Karpas-422 (cell line): ENCODE results near the gene MTARC2. TPM values are rescaled to one million over a fixed set of nuclear protein-coding genes. Genes with fewer than 3 reads are reported as not detected.

Experiments
- DNase-seq: peaks from one replicate; pipeline ENCODE4 v3.0.0-alpha.2; 2015
- H2AFZ ChIP-seq: fragments of 200-600 bp; sonication (generic); 2 replicates; pipeline ENCODE4 v1.6.1; 2014; ENCODE audit warnings: antibody characterized with exemption, low read length, mixed read lengths
- H3K27ac ChIP-seq: fragments of 200-600 bp; sonication (generic); 2 replicates; pipeline ENCODE4 v1.5.1; 2014; ENCODE audit warnings: mild to moderate bottlenecking, low read length, moderate library complexity
- H3K27me3 ChIP-seq: fragments of 200-600 bp; sonication (generic); 2 replicates; pipeline ENCODE4 v1.6.1; 2014; ENCODE audit warnings: low read length, mixed read lengths
- H3K36me3 ChIP-seq: fragments of 200-600 bp; sonication (generic); 2 replicates; pipeline ENCODE4 v1.6.1; 2014; ENCODE audit warnings: low read length, mixed read lengths; ENCODE audit not compliant: insufficient read depth
- H3K4me1 ChIP-seq: fragments of 200-600 bp; sonication (generic); 2 replicates; pipeline ENCODE4 v1.6.1; 2014; ENCODE audit warnings: mild to moderate bottlenecking, low read length, mixed read lengths
- H3K4me2 ChIP-seq: fragments of 200-600 bp; sonication (generic); 2 replicates; pipeline ENCODE4 v1.6.1; 2014; ENCODE audit warnings: low read length, low read depth, mild to moderate bottlenecking; ENCODE audit not compliant: poor library complexity, severe bottlenecking
- H3K4me3 ChIP-seq: fragments of 200-600 bp; sonication (generic); 2 replicates; pipeline ENCODE4 v1.5.1; 2014; ENCODE audit warnings: mild to moderate bottlenecking, antibody characterized with exemption, low read length, mixed read lengths
- H3K79me2 ChIP-seq: fragments of 200-600 bp; sonication (generic); 2 replicates; pipeline ENCODE4 v1.6.1; 2014; ENCODE audit warnings: mild to moderate bottlenecking, low read length, mixed read lengths
- H3K9ac ChIP-seq: fragments of 200-600 bp; sonication (generic); 2 replicates; pipeline ENCODE4 v1.6.0; 2014; ENCODE audit warnings: low read length
- H3K9me2 ChIP-seq: fragments of 200-600 bp; sonication (generic), shearing (Covaris generic); replicated peaks from 2 replicates; pipeline ENCODE4 v1.6.0; 2014; ENCODE audit warnings: mild to moderate bottlenecking, low read length, moderate library complexity; ENCODE audit not compliant: insufficient read depth
- H3K9me3 ChIP-seq: fragments of 300-700, 200-600 bp; sonication (generic); 2 replicates; pipeline ENCODE4 v1.6.1; 2014; ENCODE audit warnings: low read length, mixed read lengths
- H4K20me1 ChIP-seq: fragments of 200-600 bp; sonication (generic); 2 replicates; pipeline ENCODE4 v1.6.1; 2014; ENCODE audit warnings: mild to moderate bottlenecking, antibody characterized with exemption, low read length, low read depth; ENCODE audit not compliant: insufficient read depth
- total RNA-seq: library from RNA; depleted of rRNA; stranded (reverse); fragments of >200 nt; shearing (Covaris generic); gene quantifications from 2 replicates; pipeline ENCODE4 v1.2.3, GENCODE V29; 2014; ENCODE audit warnings: low replicate concordance

Gene MTARC2
- total RNA-seq, 1 experiment from 2014 or later = 0.48 TPM

DNA sequence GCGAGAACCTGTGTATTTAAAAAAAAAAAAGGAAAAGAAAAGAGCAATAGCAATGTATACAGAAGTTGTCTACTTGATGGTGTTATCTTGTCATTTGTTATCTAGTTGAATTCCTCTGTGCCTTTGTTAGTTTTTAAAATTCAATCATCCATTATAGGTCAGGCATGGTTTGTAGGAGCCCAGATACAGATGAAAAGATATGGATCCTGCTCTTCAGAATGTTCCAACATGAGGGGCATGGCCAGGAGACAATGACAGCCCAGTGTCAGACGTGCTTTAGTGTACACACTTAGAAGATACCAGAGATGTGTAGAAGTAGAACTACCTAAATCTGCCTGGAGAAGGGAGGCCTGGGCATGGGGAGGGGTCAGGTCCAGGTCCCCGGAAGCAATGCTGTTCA is 16.6 kb downstream of the MTARC2 start:
- no peaks in the 10 kb centered on the region for H3K79me2 ChIP-seq
- H3K36me3 ChIP-seq = no peaks in the 10 kb centered on the region
- no peaks in the 10 kb centered on the region for H3K27me3 ChIP-seq
- no peak overlapping the region for H2AFZ ChIP-seq
- no peaks in the 10 kb centered on the region for H3K9me2 ChIP-seq
- no peak overlapping the region for H3K4me2 ChIP-seq
- H3K4me3 ChIP-seq = no peak overlapping the region
- H3K27ac ChIP-seq = no peak overlapping the region
- H4K20me1 ChIP-seq = no peaks in the 10 kb centered on the region
- H3K4me1 ChIP-seq = peaks cover 7% of the 10 kb centered on the region
- no peaks in the 10 kb centered on the region for H3K9me3 ChIP-seq
- no peak overlapping the region for H3K9ac ChIP-seq
- no peak for DNase-seq

DNA sequence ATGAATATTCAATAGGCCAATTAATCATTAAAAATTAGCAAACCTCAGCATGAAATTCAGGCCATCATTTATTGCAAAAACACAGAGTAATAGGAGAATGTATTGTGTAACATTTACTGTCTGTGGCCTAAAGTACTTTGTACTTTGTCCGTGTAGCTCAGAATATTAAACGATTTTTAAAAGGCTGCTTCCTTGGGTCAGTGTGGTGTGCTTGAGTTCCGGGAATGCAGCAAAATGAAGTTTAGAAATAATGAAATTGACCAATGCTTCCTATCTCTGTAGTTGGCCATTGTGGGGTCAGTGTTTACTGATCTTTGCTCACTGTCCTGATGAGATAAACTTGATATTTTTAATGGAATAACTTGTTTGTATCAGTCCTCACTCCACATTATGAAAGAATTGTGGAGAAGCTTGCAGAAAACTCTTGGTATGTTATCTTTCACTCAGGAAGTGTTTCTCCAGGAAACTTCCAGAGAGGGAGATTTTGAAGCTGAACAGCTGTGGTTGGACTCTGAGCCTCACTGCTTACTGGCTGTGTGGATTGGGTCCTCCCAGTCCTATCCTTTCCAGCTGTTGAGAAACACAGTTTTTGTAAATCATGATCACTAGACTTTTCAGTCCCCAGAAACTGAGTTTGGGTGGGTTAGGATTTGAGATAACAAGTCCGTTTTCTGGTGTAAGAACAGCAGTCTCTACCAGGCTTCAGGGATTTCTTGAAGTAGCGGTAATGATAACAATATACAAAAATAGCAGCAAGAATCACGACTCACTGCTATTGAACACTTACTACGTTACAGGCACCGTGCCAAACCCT is 19.4 kb downstream of the MTARC2 start:
- no peak for DNase-seq
- H4K20me1 ChIP-seq = no peaks in the 10 kb centered on the region
- no peak overlapping the region for H3K4me2 ChIP-seq
- H3K9me2 ChIP-seq = no peaks in the 10 kb centered on the region
- peaks cover 17% of the 10 kb centered on the region for H3K4me1 ChIP-seq
- H3K9me3 ChIP-seq = no peaks in the 10 kb centered on the region
- H3K27me3 ChIP-seq = no peaks in the 10 kb centered on the region; the same call in 1 of the 2 replicates
- H3K9ac ChIP-seq = no peak overlapping the region
- H3K79me2 ChIP-seq = no peaks in the 10 kb centered on the region
- H2AFZ ChIP-seq = no peak overlapping the region
- H3K4me3 ChIP-seq = no peak overlapping the region
- H3K27ac ChIP-seq = no peak overlapping the region
- H3K36me3 ChIP-seq = no peaks in the 10 kb centered on the region

GRCh38 chr1:220768126-220768601 is 20.0 kb downstream of the MTARC2 start:
- no peak for DNase-seq
- Histone ChIP-seq H2AFZ (no peak overlapping the region), H3K4me3 (no peak overlapping the region), H3K9ac (no peak overlapping the region), H3K4me2 (no peak overlapping the region), H3K4me1 (peaks cover 17% of the 10 kb centered on the region), H3K9me2 (no peaks in the 10 kb centered on the region), H3K79me2 (no peaks in the 10 kb centered on the region), H3K27me3 (no peaks in the 10 kb centered on the region; the same call in 1 of the 2 replicates), H4K20me1 (no peaks in the 10 kb centered on the region), H3K36me3 (no peaks in the 10 kb centered on the region), H3K9me3 (no peaks in the 10 kb centered on the region), H3K27ac (no peak overlapping the region)

- no peak overlapping the region for H3K27ac ChIP-seq
- no peaks in the 10 kb centered on the region for H3K9me2 ChIP-seq
- no peaks in the 10 kb centered on the region; the same call in 1 of the 2 replicates for H3K27me3 ChIP-seq
- no peak overlapping the region; the same call in 1 of the 2 replicates for H3K4me3 ChIP-seq
- peak overlapping the region; percentile 34; the same call in 1 of the 2 replicates for H3K9ac ChIP-seq
- H3K79me2 ChIP-seq = no peaks in the 10 kb centered on the region
- peak overlapping the region; percentile 78; the same call in 1 of the 2 replicates for H2AFZ ChIP-seq
- peaks cover 17% of the 10 kb centered on the region for H3K4me1 ChIP-seq
- DNase-seq = no peak
- no peaks in the 10 kb centered on the region for H3K36me3 ChIP-seq
- no peaks in the 10 kb centered on the region for H4K20me1 ChIP-seq
- peak overlapping the region; percentile 75 for H3K4me2 ChIP-seq
- H3K9me3 ChIP-seq = no peaks in the 10 kb centered on the region
These were observed 21.1 kb downstream of the MTARC2 start for GRCh38 chr1:220769205-220769604.

- Histone ChIP-seq H3K27ac (no peak overlapping the region), H3K79me2 (no peaks in the 10 kb centered on the region), H3K9me2 (no peaks in the 10 kb centered on the region), H3K4me1 (peaks cover 17% of the 10 kb centered on the region), H3K9me3 (no peaks in the 10 kb centered on the region), H3K36me3 (no peaks in the 10 kb centered on the region), H3K4me3 (peak overlapping the region; percentile 60), H2AFZ (peak overlapping the region; percentile 91), H3K27me3 (no peaks in the 10 kb centered on the region; the same call in 1 of the 2 replicates), H3K4me2 (peak overlapping the region; percentile 75), H4K20me1 (no peaks in the 10 kb centered on the region), H3K9ac (peak overlapping the region; percentile 57)
- DNase-seq = peak; percentile 52
These were observed 22.3 kb downstream of the MTARC2 start for GRCh38 chr1:220770245-220770913.

DNA sequence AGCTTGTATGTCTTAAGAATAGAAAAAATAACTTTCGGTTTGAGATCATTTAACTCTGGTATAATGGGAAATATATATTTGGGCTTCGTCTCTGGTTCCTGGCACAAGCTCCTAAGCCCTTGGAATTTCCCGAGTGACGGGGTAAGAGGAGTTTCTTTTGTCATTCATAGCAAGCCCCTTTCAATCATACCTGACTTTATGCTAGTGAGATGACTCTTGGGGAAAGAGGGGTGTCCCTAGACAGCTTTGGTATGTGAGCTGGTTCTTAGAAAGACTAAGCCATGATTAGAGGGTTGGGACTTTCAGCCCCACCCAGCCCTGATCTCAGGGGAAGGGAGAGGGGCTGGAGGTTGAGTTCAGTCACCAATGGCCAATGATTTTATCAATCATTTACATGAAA is 24.7 kb downstream of the MTARC2 start:
- peaks cover 17% of the 10 kb centered on the region for H3K4me1 ChIP-seq
- H2AFZ ChIP-seq = no peak overlapping the region
- H3K4me2 ChIP-seq = no peak overlapping the region
- H3K79me2 ChIP-seq = no peaks in the 10 kb centered on the region
- H3K9ac ChIP-seq = no peak overlapping the region
- no peak for DNase-seq
- H3K36me3 ChIP-seq = no peaks in the 10 kb centered on the region
- H3K27me3 ChIP-seq = no peaks in the 10 kb centered on the region; the same call in 1 of the 2 replicates
- no peak overlapping the region for H3K4me3 ChIP-seq
- H3K9me2 ChIP-seq = no peaks in the 10 kb centered on the region
- H3K27ac ChIP-seq = no peak overlapping the region
- no peaks in the 10 kb centered on the region for H4K20me1 ChIP-seq
- no peaks in the 10 kb centered on the region for H3K9me3 ChIP-seq

DNA sequence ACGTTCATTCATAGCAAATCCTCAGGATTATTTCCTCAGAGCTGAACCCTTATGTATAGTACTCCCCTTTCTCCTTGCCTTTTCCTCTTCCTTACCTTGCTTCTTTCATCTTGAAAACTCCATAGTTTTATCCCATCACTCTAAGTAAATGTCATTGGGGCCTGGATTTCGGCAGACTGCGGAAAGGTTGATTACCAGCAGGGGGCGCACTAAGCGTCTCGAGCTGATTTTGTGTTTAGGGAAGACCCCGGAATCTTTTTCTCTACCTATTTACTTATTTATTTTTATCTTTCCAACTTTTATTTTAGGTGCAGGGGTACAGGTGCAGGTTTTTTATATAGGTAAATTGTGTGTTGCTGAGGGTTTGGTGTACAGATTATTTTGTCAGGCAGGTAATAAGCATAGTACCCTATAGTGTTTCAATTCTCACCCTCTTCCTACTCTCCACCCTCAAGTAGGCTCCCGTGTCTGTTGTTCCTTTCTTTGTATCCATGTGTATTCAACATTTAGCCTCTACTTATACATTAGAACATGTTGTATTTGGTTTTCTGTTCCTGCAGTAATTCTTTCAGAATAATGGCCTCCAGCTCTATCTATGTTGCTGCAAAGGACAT is 27.2 kb downstream of the MTARC2 start:
- peak; percentile 75 for DNase-seq
- Histone ChIP-seq H3K4me1 (peaks cover 5% of the 10 kb centered on the region), H3K4me3 (no peak overlapping the region), H3K27ac (no peak overlapping the region), H3K36me3 (no peaks in the 10 kb centered on the region), H3K27me3 (no peaks in the 10 kb centered on the region; the same call in 1 of the 2 replicates), H2AFZ (no peak overlapping the region), H3K9me3 (no peaks in the 10 kb centered on the region), H3K79me2 (no peaks in the 10 kb centered on the region), H3K4me2 (no peak overlapping the region), H4K20me1 (no peaks in the 10 kb centered on the region), H3K9ac (no peak overlapping the region), H3K9me2 (no peaks in the 10 kb centered on the region)

DNA sequence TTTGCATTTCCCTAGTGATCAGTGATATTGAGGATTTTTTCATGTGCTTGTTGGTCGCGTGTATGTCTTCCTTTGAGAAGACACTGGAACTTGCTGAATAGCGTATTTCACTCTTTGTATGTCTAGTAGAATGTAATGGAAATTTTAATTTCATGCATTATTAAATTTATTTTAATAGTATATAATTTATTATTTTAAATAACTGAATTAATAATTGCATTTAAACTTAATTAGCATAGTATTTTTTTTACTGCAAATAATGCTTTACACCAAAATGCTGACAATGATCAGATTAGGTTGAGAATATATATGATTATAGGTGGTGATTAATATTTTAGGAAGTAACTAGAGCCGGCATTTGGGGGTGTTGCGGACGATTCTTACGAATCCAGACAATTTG is 28.1 kb downstream of the MTARC2 start:
- DNase-seq = no peak
- Histone ChIP-seq H3K27me3 (no peaks in the 10 kb centered on the region), H3K9ac (no peak overlapping the region), H3K4me1 (no peaks in the 10 kb centered on the region), H3K36me3 (no peaks in the 10 kb centered on the region), H2AFZ (no peak overlapping the region), H4K20me1 (no peaks in the 10 kb centered on the region), H3K9me3 (no peaks in the 10 kb centered on the region), H3K79me2 (no peaks in the 10 kb centered on the region), H3K27ac (no peak overlapping the region), H3K4me2 (no peak overlapping the region), H3K4me3 (no peak overlapping the region), H3K9me2 (no peaks in the 10 kb centered on the region)
